ENCODE data around the gene CCN6.
A peak's percentile ranks its signal among the peaks of the same experiment; 100 is the strongest.
"Not testable (repeated sequence)": the region's sequence is repeated elsewhere in the genome, so short reads cannot be mapped to it uniquely, and the experiment has no call there.

Gene CCN6

GRCh38 chr6:112030206-112030960, 23.5 kb upstream of the CCN6 start:
- no peak for DNase-seq

- DNase-seq = no peak
Observed at GRCh38 chr6:112030961-112031660, 22.8 kb upstream of the CCN6 start.

GRCh38 chr6:112031960-112032359, 21.9 kb upstream of the CCN6 start:
- DNase-seq = no peak

- no peak for DNase-seq
Observed at GRCh38 chr6:112032728-112033127, 21.2 kb upstream of the CCN6 start.

- no peak for DNase-seq
Observed at GRCh38 chr6:112033791-112034615, 19.9 kb upstream of the CCN6 start.

- no peak for DNase-seq
Observed at GRCh38 chr6:112034616-112034995, 19.3 kb upstream of the CCN6 start.

GRCh38 chr6:112036088-112036637, 17.7 kb upstream of the CCN6 start:
- no peak for DNase-seq

GRCh38 chr6:112037783-112038216, 16.1 kb upstream of the CCN6 start:
- DNase-seq = no peak

- DNase-seq = no peak
Observed at GRCh38 chr6:112038268-112038667, 15.6 kb upstream of the CCN6 start.

GRCh38 chr6:112038756-112039430, 15.0 kb upstream of the CCN6 start:
- DNase-seq = no peak

- no peak for DNase-seq
Observed at GRCh38 chr6:112039431-112039770, 14.5 kb upstream of the CCN6 start.

- DNase-seq = no peak
Observed at GRCh38 chr6:112040956-112041355, 12.9 kb upstream of the CCN6 start.

- DNase-seq = no peak
Observed at GRCh38 chr6:112041535-112041934, 12.4 kb upstream of the CCN6 start.

- DNase-seq = peak; percentile 92
Observed at GRCh38 chr6:112043032-112044007, 10.6 kb upstream of the CCN6 start.

- no peak for DNase-seq
Observed at GRCh38 chr6:112044196-112044595, 9.7 kb upstream of the CCN6 start.

GRCh38 chr6:112044856-112045255, 9.0 kb upstream of the CCN6 start:
- DNase-seq = no peak

GRCh38 chr6:112047523-112047922, 6.4 kb upstream of the CCN6 start:
- DNase-seq = not testable (repeated sequence)

GRCh38 chr6:112049026-112049799, 4.7 kb upstream of the CCN6 start:
- DNase-seq = no peak

GRCh38 chr6:112049996-112050395, 3.9 kb upstream of the CCN6 start:
- no peak for DNase-seq

- DNase-seq = no peak
Observed at GRCh38 chr6:112050429-112050828, 3.5 kb upstream of the CCN6 start.
